CD4-positive, alpha-beta T cell treated with Interleukin-12 subunit alpha and Interleukin-12 subunit beta, for 1 hour (primary cell): ENCODE data around the gene TMEM92.
"Not testable (repeated sequence)": the region's sequence is repeated elsewhere in the genome, so short reads cannot be mapped to it uniquely, and the experiment has no call there.

Experiments used
- DNase-seq: peaks from one replicate; pipeline ENCODE4 v3.0.0-alpha.2; 2020

Gene TMEM92

GRCh38 chr17:50303051-50303450, 28.8 kb downstream of the TMEM92 start:
- DNase-seq: no peak

- DNase-seq: no peak
These were observed 29.3 kb downstream of the TMEM92 start for GRCh38 chr17:50303596-50303995.

- no peak for DNase-seq
These were observed 30.6 kb downstream of the TMEM92 start for GRCh38 chr17:50304781-50305404.

GRCh38 chr17:50307654-50308053, 33.4 kb downstream of the TMEM92 start:
- no peak for DNase-seq

GRCh38 chr17:50308666-50309065, 34.4 kb downstream of the TMEM92 start:
- DNase-seq: no peak

- no peak for DNase-seq
These were observed 36.3 kb downstream of the TMEM92 start for GRCh38 chr17:50310455-50311111.

GRCh38 chr17:50311112-50311460, 36.8 kb downstream of the TMEM92 start:
- DNase-seq: no peak

- DNase-seq: no peak
These were observed 37.2 kb downstream of the TMEM92 start for GRCh38 chr17:50311483-50311882.

GRCh38 chr17:50312308-50312707, 38.0 kb downstream of the TMEM92 start:
- no peak for DNase-seq

GRCh38 chr17:50314456-50315011, 40.3 kb downstream of the TMEM92 start:
- DNase-seq: no peak

- no peak for DNase-seq
These were observed 41.8 kb downstream of the TMEM92 start for GRCh38 chr17:50316016-50316587.

GRCh38 chr17:50316660-50317059, 42.4 kb downstream of the TMEM92 start:
- not testable (repeated sequence) for DNase-seq

- DNase-seq: no peak
These were observed 42.9 kb downstream of the TMEM92 start for GRCh38 chr17:50317121-50317520.

- DNase-seq: no peak
These were observed 44.4 kb downstream of the TMEM92 start for GRCh38 chr17:50318501-50319285.

- DNase-seq: no peak
These were observed 45.2 kb downstream of the TMEM92 start for GRCh38 chr17:50319306-50320004.

- DNase-seq: no peak
These were observed 48.0 kb downstream of the TMEM92 start for GRCh38 chr17:50322271-50322670.

GRCh38 chr17:50323060-50323459, 48.8 kb downstream of the TMEM92 start:
- DNase-seq: no peak

GRCh38 chr17:50325906-50326305, 51.6 kb downstream of the TMEM92 start:
- no peak for DNase-seq

GRCh38 chr17:50326831-50327364, 52.6 kb downstream of the TMEM92 start:
- no peak for DNase-seq

- DNase-seq: no peak
These were observed 54.4 kb downstream of the TMEM92 start for GRCh38 chr17:50328363-50329325.

GRCh38 chr17:50329716-50330115, 55.5 kb downstream of the TMEM92 start:
- no peak for DNase-seq
